Measurements from ENCODE around the gene RAC2. TPM values are rescaled to one million over a fixed set of nuclear protein-coding genes. Genes with fewer than 3 reads are reported as not detected.

RAC2 gene
- total RNA-seq: 1 to 10 TPM in 1 of 2 donors, under 1 TPM in 1; 1.00 to 1.4 TPM

DNA sequence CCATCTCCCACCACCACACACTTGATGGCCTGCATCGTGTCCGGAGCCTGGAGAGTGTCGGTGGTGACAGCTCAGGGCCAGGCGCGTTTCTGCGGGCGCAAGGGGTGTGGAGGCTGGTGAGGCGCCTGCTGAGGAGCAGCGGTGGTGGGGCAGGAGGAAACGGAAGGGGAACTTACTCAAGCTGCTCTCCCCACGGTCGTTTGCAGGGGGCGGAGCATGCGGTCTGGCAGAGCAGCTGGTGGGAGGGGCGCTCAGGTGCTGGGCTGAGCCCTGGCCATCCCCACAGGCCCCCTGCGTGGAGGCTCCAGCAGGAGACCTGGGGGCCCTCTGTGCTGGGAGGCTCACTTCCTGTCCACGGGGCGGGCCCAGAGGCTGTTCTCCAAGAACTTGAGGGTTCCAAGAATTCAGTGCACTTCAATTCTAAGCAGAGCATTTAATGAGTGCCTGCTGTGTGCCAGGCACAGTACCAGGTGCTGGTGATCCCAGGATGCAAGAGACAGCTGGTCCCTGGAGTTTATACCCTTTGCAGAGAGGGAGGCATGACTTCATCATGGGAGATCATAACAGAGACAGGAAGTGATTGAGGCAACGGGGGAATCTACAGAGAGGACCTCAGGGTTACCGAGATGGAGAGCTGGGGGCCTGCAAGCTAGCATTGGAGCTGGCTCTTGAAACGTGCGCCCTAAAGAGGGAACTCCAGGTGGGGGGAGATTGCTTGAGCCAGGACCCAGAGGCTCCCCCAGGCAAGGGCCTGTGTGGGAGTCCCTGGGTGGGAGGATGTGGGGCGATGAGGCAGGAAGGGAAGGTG is at the start of gene RAC2:
Gene RAC2, minus strand, starts transcription at position 156 of the 808 bp plus-strand sequence. Its CDS starts 121 bp downstream, at position 35.

GRCh38 chr22:37282385-37282677 is 38.3 kb upstream of the RAC2 start, which contains the start of gene CYTH4:
CYTH4 (plus strand) TSS chr22:37282508; CDS start chr22:37282570, 62 bp downstream.

GRCh38 chr22:37212174-37212906 is 31.7 kb downstream of the RAC2 start, which contains the start of gene SSTR3:
SSTR3 (minus strand) TSS chr22:37212477; CDS start chr22:37207803, 4,674 bp downstream.

DNA sequence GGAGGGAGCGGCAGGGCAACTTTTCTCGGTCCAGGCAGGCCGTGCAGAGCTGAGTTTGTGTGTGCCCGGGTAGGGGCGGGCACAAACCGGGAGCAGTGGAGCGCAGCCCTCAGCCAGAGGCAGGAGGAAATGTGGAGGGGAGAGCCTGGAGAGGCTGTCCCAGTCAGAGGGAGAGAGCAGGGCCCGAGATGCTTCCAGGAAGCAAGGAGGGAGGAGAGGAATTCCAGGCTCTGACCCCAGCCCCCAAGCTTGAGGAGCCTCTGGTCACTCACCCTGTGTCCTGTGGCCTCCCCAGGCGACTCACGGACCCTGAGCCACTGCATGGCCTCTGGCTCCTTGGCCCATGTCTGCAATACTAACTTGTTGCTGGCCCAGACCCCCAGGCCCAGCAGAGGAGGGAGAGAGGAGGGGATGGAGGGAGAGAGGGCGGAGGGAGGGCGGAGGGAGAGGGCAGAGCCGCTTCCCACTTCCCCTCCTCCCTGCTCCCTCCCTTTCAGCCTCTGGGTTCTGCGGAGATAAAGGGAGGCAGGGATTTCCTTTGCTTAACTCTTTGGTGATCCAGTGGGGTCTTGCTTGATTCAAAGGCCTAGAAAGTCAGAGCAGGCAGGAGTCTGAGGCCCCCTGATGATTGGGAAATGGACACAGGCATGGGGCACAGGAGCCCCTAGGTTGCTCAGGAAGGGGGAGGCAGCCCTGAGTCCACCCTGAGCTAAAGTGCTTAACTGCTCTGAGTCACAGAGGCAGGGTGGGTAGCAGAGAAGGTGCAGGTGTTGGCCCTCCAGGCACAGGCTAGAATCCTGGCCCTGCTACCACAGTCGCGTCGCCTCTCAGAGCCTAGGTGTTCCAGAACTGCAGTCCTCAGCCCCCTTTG is 55.9 kb downstream of the RAC2 start, which contains the start of gene C1QTNF6:
Gene C1QTNF6, minus strand, starts transcription at position 357 of the 871 bp plus-strand sequence. Its CDS starts 34 bp downstream, at position 323.

Small RNAs within 50 kb of the gene (small RNA-seq; reads per million reads assigned to genes)
- gene Z82188.1: 0 reads per million in 2 donors

Other genes starting within 250 kb of the RAC2 start
- 10 to 100 TPM; 27.0 to 29.6 TPM for gene TST, start 224.8 kb downstream of the RAC2 start, total RNA-seq
- gene MPST, start 224.5 kb downstream of the RAC2 start, total RNA-seq: 10 to 100 TPM; 35.8 to 77.3 TPM
- gene KCTD17, start 192.5 kb downstream of the RAC2 start, total RNA-seq: 10 to 100 TPM; 11.0 to 14.3 TPM
- not detected for gene TMPRSS6, start 134.6 kb downstream of the RAC2 start, total RNA-seq
- gene IL2RB, start 94.4 kb downstream of the RAC2 start, total RNA-seq: not detected
- gene C1QTNF6, start 56.0 kb downstream of the RAC2 start, total RNA-seq: 1 to 10 TPM; 5.5 to 5.7 TPM
- not detected for gene SSTR3, start 31.8 kb downstream of the RAC2 start, total RNA-seq
- gene CYTH4, start 38.2 kb upstream of the RAC2 start, total RNA-seq: not detected
- not detected for gene ELFN2, start 183.2 kb upstream of the RAC2 start, total RNA-seq
- not detected for gene MFNG, start 242.1 kb upstream of the RAC2 start, total RNA-seq